Trophoblast cell (in vitro differentiated cells and primary cell): Measurements from ENCODE around the gene CLCN7.

Experiments
- DNase-seq, 2 donors: peaks; one replicate each; pipeline ENCODE4 v3.0.0-alpha.2; 2016
- H2AFZ ChIP-seq: 2 replicates; pipeline ENCODE4 v1.6.1; 2013; ENCODE audit warnings: low read length, moderate library complexity, mild to moderate bottlenecking; ENCODE audit not compliant: insufficient read depth, poor library complexity
- H2AK5ac ChIP-seq: 2 replicates; pipeline ENCODE4 v1.6.1; 2013; ENCODE audit warnings: mild to moderate bottlenecking, low read length
- H2BK120ac ChIP-seq: 2 replicates; pipeline ENCODE4 v1.6.1; 2013; ENCODE audit warnings: low read length, mild to moderate bottlenecking, moderate library complexity; ENCODE audit not compliant: insufficient read depth, poor library complexity
- H2BK12ac ChIP-seq: 2 replicates; pipeline ENCODE4 v1.6.1; 2013; ENCODE audit warnings: mild to moderate bottlenecking, low read length, moderate library complexity
- H2BK5ac ChIP-seq: 2 replicates; pipeline ENCODE4 v1.6.1; 2013; ENCODE audit warnings: low read length, low read depth, moderate library complexity, mild to moderate bottlenecking; ENCODE audit not compliant: poor library complexity
- H3K14ac ChIP-seq: 2 replicates; pipeline ENCODE4 v1.6.1; 2013; ENCODE audit warnings: mild to moderate bottlenecking, low read length
- H3K18ac ChIP-seq: 2 replicates; pipeline ENCODE4 v1.6.1; 2013; ENCODE audit warnings: mild to moderate bottlenecking, low read length
- H3K23ac ChIP-seq: 2 replicates; pipeline ENCODE4 v1.6.1; 2013; ENCODE audit warnings: low read length
- H3K27ac ChIP-seq: 2 replicates; pipeline ENCODE4 v1.5.1; 2013; ENCODE audit warnings: low read depth, mild to moderate bottlenecking, inconsistent platforms, low read length, moderate library complexity
- H3K27me3 ChIP-seq: 2 replicates; pipeline ENCODE4 v1.6.1; 2013; ENCODE audit warnings: inconsistent platforms, mild to moderate bottlenecking, low read length, moderate library complexity; ENCODE audit not compliant: insufficient read depth
- H3K36me3 ChIP-seq, 2 experiments: 1 replicate in 1 of 2; 2 replicates in 1 of 2; pipeline ENCODE4 v1.6.1; 2013; ENCODE audit warnings: low read length in 2 of 2, mild to moderate bottlenecking in 2 of 2, moderate library complexity in 1 of 2; ENCODE audit not compliant: insufficient read depth in 2 of 2, control insufficient read depth in 1 of 2
- H3K4ac ChIP-seq: 2 replicates; pipeline ENCODE4 v1.6.1; 2013; ENCODE audit warnings: low read depth, mild to moderate bottlenecking, low read length, moderate library complexity
- H3K4me1 ChIP-seq, 2 experiments: 1 replicate in 1 of 2; 2 replicates in 1 of 2; pipeline ENCODE4 v1.6.1; 2013; ENCODE audit warnings: low read length in 2 of 2, mild to moderate bottlenecking in 2 of 2, moderate library complexity in 1 of 2; ENCODE audit not compliant: insufficient read depth in 2 of 2, control insufficient read depth in 1 of 2
- H3K4me2 ChIP-seq: 2 replicates; pipeline ENCODE4 v1.6.1; 2013; ENCODE audit warnings: inconsistent platforms, mild to moderate bottlenecking, low read length, moderate library complexity
- H3K4me3 ChIP-seq: 2 replicates; pipeline ENCODE4 v1.5.1; 2013; ENCODE audit warnings: mild to moderate bottlenecking, low read depth, low read length, inconsistent platforms
- H3K79me1 ChIP-seq: one replicate; pipeline ENCODE4 v1.6.1; 2013; ENCODE audit warnings: low read length
- H3K79me2 ChIP-seq: 2 replicates; pipeline ENCODE4 v1.6.1; 2013; ENCODE audit warnings: low read length, mild to moderate bottlenecking; ENCODE audit not compliant: control insufficient read depth, insufficient read depth, poor library complexity
- H3K9ac ChIP-seq: 2 replicates; pipeline ENCODE4 v1.6.1; 2013; ENCODE audit warnings: mild to moderate bottlenecking, low read length
- H3K9me3 ChIP-seq: 2 replicates; pipeline ENCODE4 v1.6.1; 2013; ENCODE audit warnings: low read depth, mild to moderate bottlenecking, control low read depth, inconsistent platforms, low read length; ENCODE audit not compliant: insufficient read depth
- H4K12ac ChIP-seq: 2 replicates; pipeline ENCODE4 v1.6.1; 2013; ENCODE audit warnings: low read depth, mild to moderate bottlenecking, low read length, moderate library complexity
- H4K8ac ChIP-seq: 2 replicates; pipeline ENCODE4 v1.6.1; 2013; ENCODE audit warnings: low read depth, mild to moderate bottlenecking, low read length, moderate library complexity
- H4K91ac ChIP-seq: one replicate; pipeline ENCODE4 v1.6.1; 2013; ENCODE audit warnings: low read depth, mild to moderate bottlenecking, low read length, moderate library complexity
- WGBS: extraction: QIAGEN DNeasy Blood & Tissue Kit; methylation state at CpG from one replicate; pipeline ENCODE4 v1.1.7; 2013; ENCODE audit warnings: missing lambda C conversion rate; ENCODE audit not compliant: insufficient read length, insufficient coverage; ENCODE audit errors: extremely low coverage; 5-methylcytosine and 5-hydroxymethylcytosine counted together

The CLCN7 gene

DNA sequence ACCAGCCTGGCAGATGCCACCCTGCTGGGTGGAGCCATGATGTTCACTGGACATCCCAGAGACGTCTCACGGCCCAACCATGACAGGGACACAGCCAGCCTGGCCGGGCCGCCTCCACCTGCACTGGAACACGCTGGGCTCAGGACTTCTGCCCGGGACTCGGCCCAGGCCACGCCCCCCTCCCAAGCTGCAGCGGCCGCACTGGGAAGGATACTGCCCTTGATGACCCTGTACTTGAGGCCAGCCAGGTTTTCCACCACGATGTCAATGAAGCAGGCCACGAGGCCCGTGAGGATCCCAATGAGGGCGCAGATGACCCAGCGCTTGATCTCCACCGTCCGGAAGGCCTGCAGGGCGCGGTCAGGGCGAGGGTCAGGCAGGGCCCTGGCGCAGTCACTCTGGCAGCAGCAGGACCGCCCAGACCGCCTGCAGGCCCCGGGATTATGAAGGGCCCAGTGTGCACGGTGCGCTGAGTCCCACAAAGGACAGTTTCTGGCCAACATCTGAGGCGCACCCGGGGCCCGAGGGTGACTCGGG lies 14.2 kb downstream of the CLCN7 start:
- Histone ChIP-seq H3K4me1 (peaks cover 5 to 6% of the 10 kb centered on the region in 2 experiments), H3K4ac (no peak overlapping the region), H3K4me3 (no peak overlapping the region), H3K27ac (no peak overlapping the region), H2AK5ac (no peak overlapping the region), H3K4me2 (no peak overlapping the region), H2BK5ac (no peak overlapping the region), H3K9ac (no peak overlapping the region), H2BK12ac (no peak overlapping the region), H2AFZ (no peak overlapping the region), H3K27me3 (no peaks in the 10 kb centered on the region), H3K23ac (no peak overlapping the region), H4K91ac (no peak overlapping the region), H3K9me3 (no peaks in the 10 kb centered on the region), H4K8ac (no peak overlapping the region), H3K14ac (no peak overlapping the region), H3K18ac (peak overlapping the region; percentile 7), H3K79me2 (no peaks in the 10 kb centered on the region), H3K79me1 (no peaks in the 10 kb centered on the region), H3K36me3 (peaks cover 50 to 52% of the 10 kb centered on the region in 2 experiments), H4K12ac (no peak overlapping the region), H2BK120ac (no peak overlapping the region)
- DNase-seq: no peak
- no CpG with 5 or more reads among the region's 30 CpGs for WGBS

DNA sequence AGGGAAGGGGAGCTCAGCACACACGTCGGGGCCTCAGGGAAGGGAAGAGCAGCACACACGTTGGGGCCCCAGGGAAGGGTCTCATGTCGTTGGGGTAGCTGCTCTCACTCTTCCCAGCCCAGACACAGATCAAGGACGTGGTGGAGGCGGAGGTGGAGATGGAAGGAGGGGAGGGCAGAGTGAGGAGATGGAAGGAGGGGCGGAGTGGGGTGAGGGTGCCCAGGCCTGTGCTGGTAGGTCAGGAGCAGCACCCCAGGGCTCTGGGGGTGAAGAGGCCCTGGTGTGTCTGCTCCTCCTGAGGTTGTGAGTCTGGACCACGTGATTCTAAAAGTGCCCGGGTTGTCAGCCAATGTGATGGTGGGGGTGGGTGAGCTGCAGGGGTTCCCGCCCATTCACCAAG lies 14.9 kb downstream of the CLCN7 start:
- no CpG with 5 or more reads among the region's 10 CpGs for WGBS
- Histone ChIP-seq H2AK5ac (no peak overlapping the region), H3K9me3 (no peaks in the 10 kb centered on the region), H3K9ac (no peak overlapping the region), H3K23ac (no peak overlapping the region), H4K91ac (no peak overlapping the region), H4K8ac (no peak overlapping the region), H2BK12ac (no peak overlapping the region), H2AFZ (no peak overlapping the region), H3K4me2 (no peak overlapping the region), H4K12ac (no peak overlapping the region), H2BK120ac (no peak overlapping the region), H2BK5ac (no peak overlapping the region), H3K4ac (no peak overlapping the region), H3K27me3 (no peaks in the 10 kb centered on the region), H3K14ac (no peak overlapping the region), H3K4me1 (peaks cover 5 to 6% of the 10 kb centered on the region in 2 experiments), H3K18ac (no peak overlapping the region), H3K36me3 (peaks cover 57 to 59% of the 10 kb centered on the region in 2 experiments), H3K79me1 (no peaks in the 10 kb centered on the region), H3K4me3 (no peak overlapping the region), H3K79me2 (no peaks in the 10 kb centered on the region), H3K27ac (no peak overlapping the region)
- no peak for DNase-seq

GRCh38 chr16:1458977-1459341 lies 15.9 kb downstream of the CLCN7 start:
- no peaks in the 10 kb centered on the region for H3K79me1 ChIP-seq
- no peak overlapping the region for H3K4me3 ChIP-seq
- H3K27me3 ChIP-seq: no peaks in the 10 kb centered on the region
- H3K4me1 ChIP-seq: peaks cover 5 to 6% of the 10 kb centered on the region in 2 experiments
- no peak overlapping the region for H4K91ac ChIP-seq
- H3K4me2 ChIP-seq: no peak overlapping the region
- H3K36me3 ChIP-seq: peaks cover 62 to 63% of the 10 kb centered on the region in 2 experiments
- no peak overlapping the region for H3K18ac ChIP-seq
- H3K9me3 ChIP-seq: no peaks in the 10 kb centered on the region
- H4K8ac ChIP-seq: no peak overlapping the region
- H3K4ac ChIP-seq: no peak overlapping the region
- H3K9ac ChIP-seq: no peak overlapping the region
- H2BK120ac ChIP-seq: no peak overlapping the region
- no peak overlapping the region for H2AFZ ChIP-seq
- no peak for DNase-seq
- H2AK5ac ChIP-seq: no peak overlapping the region
- H3K79me2 ChIP-seq: no peaks in the 10 kb centered on the region
- no CpG with 5 or more reads among the region's 14 CpGs for WGBS
- no peak overlapping the region for H2BK12ac ChIP-seq
- no peak overlapping the region for H3K23ac ChIP-seq
- no peak overlapping the region for H3K14ac ChIP-seq
- no peak overlapping the region for H4K12ac ChIP-seq
- H2BK5ac ChIP-seq: no peak overlapping the region
- no peak overlapping the region for H3K27ac ChIP-seq

DNA sequence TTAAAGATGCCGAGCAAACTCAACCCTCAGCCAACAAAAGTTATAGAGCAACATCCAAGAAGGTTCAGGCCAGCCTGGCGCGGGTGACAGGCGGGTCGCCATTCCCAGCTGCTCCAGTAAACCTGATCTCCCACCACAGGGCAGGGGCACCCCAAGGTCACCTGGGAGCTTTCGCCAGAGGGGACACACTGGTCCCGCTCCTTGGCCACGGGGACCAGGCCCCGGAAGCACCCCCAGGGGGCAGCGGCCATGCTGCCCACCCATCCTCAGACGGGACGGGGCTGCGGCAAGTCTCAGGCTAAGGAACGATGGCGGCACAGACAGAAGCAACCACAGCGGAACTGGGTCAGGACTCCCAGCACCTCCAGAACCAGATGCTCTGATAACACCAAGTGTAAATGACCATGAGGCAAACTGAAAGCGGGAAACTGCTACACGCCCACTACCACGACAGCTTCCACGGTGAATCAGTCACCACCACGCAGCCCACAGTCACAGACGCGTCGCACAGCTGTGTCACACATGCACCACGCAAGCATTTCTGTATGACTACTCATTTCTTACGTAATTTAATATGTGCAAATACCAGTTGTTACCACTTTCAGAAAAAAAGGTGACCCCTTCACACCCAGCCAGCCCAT lies 16.4 kb downstream of the CLCN7 start:
- H4K8ac ChIP-seq: no peak overlapping the region
- H2BK120ac ChIP-seq: no peak overlapping the region
- H3K18ac ChIP-seq: no peak overlapping the region
- no peak overlapping the region for H2BK5ac ChIP-seq
- H3K4me3 ChIP-seq: peak overlapping the region; percentile 30
- no peak overlapping the region for H3K4me2 ChIP-seq
- no peak overlapping the region for H4K12ac ChIP-seq
- no peak overlapping the region for H3K27ac ChIP-seq
- no CpG with 5 or more reads among the region's 26 CpGs for WGBS
- no peak overlapping the region for H3K23ac ChIP-seq
- H3K4me1 ChIP-seq: peaks cover 5 to 6% of the 10 kb centered on the region in 2 experiments
- no peak overlapping the region for H4K91ac ChIP-seq
- no peaks in the 10 kb centered on the region for H3K79me1 ChIP-seq
- H2BK12ac ChIP-seq: no peak overlapping the region
- no peak overlapping the region for H2AFZ ChIP-seq
- DNase-seq: no peak
- H3K4ac ChIP-seq: no peak overlapping the region
- no peak overlapping the region for H2AK5ac ChIP-seq
- H3K9ac ChIP-seq: no peak overlapping the region
- no peaks in the 10 kb centered on the region for H3K9me3 ChIP-seq
- no peaks in the 10 kb centered on the region for H3K79me2 ChIP-seq
- H3K27me3 ChIP-seq: no peaks in the 10 kb centered on the region
- no peak overlapping the region for H3K14ac ChIP-seq
- H3K36me3 ChIP-seq: peaks cover 67 to 68% of the 10 kb centered on the region in 2 experiments
